HG02885 (cell line): ENCODE results near the gene TBX1.

Experiments used
- ATAC-seq: cut with Tn5 transposase; IDR thresholded peaks from one replicate; pipeline ENCODE4 v1.9.1; 2021; ENCODE audit warnings: mild to moderate bottlenecking; ENCODE audit not compliant: unreplicated experiment, poor library complexity

Gene TBX1

DNA sequence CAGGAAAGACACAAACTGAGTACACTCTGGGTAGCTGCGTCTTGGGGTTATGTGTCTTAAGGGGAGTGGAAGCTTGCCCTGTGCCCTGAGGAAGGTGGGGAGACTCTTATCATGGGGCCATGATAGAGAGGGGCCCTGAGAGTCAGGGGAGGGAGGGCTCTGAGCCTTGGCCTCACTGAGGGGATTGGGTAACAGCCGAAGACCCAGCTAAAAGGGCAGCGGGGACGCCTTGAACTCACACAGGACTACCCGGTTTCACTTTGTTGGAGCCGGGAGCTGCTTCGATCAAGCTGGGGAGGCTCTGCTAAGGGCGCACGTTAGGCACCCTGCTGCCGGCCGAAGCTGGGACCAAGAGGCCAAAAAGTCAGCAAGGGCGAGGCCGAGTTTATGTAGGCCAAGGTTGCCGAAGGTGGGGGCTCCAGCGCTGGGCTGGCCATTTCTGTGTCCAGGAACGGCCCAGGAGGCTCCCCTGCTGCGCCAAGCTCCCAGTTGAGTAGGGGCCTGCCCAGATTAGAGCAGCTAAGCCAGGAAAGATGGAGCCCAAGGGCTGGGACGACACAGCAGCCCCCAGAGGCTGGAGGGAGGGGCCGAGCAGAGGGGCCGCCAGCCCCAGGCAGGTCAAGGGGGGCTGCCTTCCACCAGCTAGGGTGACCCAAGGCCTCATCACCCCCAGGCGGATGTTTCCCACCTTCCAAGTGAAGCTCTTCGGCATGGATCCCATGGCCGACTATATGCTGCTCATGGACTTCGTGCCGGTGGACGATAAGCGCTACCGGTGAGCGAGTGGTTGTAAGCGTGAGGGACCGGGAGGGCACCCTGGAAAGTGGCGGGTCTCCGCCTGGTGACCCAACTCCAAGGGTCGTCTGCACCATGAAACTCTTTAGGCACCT, 2.2 kb downstream of the TBX1 start:
- ATAC-seq: no peak

DNA sequence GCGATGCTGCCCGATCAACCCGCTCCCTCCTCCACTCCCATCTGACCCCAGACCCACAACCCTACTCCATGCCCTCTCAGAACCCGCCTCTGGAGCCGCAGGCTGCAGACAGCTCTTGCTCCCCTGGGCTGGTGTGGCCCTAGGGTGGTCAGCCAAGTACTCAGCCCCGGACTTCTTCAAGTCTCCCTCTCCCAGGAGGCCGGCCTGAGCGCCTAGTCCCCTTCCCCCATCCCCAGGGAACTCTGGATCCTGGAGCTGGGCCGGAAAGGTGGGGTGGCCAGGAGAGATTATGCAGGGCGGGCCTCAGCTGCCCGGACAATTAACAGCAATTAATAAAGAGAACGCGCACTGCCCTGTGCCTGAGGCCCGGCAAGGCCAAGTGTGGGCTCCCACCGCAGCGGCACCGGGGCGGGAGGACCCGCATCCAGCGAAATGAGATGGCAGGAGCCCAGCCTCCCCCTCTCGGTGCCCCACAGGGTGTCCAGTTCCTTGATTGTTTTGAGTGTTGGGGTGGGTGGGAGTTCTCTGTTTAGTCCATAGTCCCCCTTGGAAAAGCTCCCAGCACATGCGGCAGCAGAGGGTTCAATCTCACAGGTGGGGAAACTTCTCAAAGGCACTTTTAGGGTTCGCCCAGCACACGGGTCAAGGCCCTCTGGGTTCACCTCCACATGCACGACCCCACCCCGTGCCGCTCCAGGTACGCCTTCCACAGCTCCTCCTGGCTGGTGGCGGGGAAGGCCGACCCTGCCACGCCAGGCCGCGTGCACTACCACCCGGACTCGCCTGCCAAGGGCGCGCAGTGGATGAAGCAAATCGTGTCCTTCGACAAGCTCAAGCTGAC, 3.1 kb downstream of the TBX1 start:
- no peak for ATAC-seq

- no peak for ATAC-seq
Observed at GRCh38 chr22:19764299-19764593, 3.7 kb downstream of the TBX1 start.

- no peak for ATAC-seq
Observed at GRCh38 chr22:19764636-19765476, 4.3 kb downstream of the TBX1 start.

DNA sequence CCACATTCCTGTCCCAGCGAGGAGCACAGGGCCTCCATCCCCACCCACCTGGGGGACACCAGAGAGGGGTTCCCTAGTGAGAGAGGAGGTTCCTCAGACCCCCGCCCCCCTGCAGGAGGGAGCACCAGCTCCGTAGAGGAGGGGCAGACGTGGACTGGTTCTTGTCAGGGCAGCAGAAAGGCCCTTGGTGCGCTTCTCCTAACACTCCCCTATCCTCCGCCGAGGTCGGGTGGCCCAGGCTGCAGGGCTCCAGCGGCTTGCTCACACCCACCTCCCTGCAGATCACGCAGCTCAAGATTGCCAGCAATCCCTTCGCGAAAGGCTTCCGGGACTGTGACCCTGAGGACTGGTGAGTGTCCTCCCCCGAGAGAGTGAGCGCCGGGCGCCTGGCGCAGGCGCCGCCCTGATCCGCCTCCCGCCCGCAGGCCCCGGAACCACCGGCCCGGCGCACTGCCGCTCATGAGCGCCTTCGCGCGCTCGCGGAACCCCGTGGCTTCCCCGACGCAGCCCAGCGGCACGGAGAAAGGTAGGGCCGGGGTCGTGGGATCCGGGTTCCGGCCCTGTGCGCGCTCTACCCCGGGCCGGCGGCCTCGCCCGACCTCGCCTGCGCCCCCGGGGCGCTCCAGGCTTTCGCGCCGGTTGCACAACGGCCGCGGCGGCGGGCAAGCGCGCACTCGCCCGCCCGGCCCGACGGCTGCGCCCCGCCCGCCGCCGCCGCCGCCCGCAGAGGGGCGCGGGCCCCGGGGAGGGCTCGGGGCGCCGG, 5.1 kb downstream of the TBX1 start:
- ATAC-seq: no peak

GRCh38 chr22:19766240-19766510, 5.6 kb downstream of the TBX1 start:
- ATAC-seq: no peak

DNA sequence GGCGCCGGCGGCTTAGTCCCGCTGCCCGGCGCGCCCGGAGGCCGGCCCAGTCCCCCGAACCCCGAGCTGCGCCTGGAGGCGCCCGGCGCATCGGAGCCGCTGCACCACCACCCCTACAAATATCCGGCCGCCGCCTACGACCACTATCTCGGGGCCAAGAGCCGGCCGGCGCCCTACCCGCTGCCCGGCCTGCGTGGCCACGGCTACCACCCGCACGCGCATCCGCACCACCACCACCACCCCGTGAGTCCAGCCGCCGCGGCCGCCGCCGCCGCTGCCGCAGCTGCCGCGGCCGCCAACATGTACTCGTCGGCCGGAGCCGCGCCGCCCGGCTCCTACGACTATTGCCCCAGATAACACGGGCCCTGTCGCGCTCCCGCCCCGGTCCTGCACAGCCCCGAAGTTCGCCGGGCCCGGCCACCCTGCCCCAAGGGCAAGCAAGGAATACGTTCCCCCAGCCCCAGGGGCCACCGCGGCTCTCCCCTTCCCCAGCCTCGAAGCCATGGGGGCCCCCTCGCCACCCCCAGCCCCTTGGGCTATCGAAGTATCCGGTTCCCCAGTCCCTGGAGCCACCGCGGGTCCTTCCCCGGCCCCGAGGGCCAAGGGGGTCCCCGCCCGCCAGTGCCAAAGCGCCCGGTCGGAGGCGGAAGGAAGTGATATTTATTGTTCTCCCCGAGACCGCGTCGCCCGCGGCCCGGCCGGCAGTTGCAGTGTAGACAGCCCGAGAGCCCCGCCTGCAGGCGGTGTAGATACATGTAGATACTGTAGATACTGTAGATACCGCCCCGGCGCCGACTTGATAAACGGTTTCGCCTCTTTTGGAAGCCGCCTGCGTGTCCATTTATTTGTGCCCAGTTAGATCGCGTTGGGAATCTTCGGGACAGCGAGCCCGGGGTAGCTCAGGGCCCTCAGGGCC, 6.2 kb downstream of the TBX1 start:
- no peak for ATAC-seq

DNA sequence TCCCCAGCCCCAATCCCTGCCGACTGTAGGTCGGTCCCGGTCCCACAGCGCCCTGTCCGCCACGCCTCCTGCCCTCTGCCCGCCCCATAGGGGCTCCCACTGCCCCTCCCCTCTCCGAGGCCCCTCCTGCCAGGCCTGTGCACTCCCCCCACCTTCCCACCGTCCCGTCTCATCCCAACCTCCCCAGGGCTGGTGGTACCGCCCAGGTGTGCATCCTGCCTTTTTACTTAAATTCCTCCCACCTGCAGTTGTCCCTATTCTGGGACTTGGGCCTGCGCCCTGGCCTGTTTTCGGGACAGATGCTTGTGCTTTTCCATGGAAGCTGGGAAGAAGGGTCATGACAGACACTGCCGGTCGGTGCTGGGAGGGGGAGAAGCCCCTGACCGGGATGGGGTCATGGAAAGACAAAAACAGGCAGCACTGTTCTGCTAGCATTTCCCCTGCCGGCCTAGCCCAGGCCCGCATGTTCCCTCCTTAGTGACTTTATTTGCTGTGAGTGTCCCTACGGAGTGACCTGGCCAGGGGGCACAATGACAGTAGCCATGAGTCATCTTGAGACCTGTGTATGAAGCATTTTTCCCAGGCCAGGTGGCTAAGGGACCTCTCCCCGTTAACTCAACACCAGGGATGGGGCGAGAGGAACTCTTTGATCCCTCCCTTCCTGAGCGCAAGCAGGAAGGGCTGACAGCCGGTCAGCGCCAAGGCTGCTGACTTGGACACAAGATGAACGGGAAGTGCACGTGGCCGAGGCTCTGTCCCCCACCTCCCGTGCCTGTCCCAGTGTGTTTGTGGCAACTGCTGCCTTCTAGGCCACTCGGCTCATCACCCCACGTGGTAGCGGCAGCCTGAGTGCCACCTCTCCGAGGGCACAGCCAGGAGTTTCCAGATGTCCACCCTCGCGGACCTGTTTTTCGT, 7.1 kb downstream of the TBX1 start:
- no peak for ATAC-seq

DNA sequence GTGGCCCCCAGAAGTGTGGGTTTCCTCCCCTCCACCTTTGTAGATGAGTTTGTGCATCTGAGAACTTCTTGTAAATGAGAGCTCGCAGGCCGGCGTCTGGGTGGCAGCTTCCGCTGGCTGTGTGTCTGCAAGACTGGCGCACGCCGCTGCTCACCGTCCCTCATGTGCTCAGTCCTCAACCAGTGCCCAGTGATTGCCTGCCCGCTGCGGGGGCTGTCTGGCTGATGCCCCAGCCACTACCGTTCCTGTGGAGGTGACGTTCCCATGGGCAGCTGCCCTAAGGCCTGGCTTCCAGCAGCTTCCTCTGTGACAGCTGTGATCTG, 8.8 kb downstream of the TBX1 start:
- no peak for ATAC-seq

DNA sequence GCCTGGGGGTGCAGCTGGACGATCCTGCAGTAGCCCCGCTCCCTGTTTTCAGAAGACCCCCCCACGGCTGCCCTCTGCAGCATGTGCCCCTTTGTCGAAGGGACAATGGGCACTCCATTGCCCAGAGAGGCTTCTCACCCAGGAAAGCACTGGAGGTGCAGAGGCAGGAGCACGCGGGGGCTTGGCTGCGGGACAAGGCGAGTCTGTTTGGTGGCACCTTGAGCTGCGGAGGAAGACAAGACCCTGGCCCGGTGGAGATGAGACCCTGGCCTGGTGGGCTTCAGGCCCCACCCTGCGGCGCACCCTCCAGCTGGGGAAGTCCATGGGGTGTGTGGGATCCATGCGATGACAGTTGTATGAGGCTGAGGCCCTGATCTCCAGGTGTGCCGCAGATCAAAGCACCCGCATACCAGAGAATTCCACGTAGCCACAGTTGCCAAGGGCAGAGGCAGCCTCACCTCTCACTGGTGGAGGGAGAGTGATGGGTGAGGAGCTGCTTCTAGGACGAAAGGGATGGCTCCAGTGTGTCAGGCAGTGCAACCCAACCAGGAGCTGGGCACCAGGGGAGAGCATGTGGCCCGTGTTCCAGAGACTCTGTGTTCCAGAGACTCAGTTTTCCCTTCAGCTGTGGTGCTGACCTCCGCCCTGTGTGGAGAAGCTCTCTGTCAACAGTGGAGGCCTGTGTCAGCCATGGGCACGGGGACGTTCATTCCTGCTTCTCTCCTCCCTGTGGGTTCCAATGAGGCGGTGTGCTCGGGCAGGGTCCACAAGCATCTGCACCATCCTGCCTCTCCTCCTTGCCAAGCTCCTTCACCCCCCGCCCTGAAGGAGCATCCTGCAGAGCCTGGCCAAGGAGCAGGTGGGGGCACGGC, 10.0 kb downstream of the TBX1 start:
- ATAC-seq: no peak

DNA sequence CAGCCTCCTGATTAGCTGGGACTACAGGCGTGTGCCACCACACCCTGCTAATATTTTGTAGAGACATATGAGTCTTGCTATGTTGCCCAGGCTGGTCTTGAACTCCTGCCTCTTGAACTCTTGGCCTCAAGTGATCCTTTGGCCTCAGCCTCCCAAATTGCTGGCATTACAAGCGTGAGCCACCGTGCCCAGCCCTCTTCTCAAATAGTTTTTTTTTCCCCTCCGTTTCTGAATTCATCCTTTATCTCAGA, 11.8 kb downstream of the TBX1 start:
- ATAC-seq: no peak

DNA sequence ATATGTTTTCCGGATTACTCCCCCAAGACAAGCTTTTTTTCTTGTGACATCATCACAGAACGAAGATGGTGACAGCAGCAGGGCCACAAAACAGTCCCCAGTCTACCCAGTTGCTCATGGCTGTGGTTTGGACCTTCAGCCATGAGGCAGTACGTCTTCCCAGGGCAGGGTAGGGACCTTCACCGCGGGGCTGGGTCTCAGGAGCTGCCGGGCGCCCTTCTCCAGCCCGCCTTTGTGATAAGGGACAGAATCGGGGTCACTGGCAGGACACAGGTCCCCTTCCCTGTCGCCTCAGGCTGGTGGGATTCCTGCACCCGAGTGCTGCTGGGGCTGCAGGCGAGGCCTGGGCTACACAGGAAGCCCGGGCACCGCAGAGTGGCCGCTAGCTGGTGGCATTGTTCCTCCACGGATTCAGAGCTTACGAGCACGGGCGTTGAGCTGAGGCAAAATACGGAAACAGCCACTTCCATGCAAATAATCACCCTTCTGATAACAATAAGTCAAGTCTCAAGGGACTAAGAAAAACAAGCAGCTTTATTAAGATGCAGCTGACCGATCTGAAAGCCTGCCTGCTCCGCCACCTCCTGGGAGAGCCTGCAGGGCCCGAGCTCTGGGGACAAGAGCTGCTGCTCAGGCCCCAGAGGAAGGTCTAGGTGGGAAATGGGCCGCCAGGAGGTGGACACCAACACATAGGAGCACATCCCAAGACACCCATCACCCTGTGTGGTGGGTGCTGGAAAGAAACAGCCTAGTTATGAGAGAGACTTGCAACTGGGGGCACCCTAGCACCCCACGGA, 12.3 kb downstream of the TBX1 start:
- peak; percentile 62 for ATAC-seq

GRCh38 chr22:19773470-19774040, 13.0 kb downstream of the TBX1 start:
- no peak for ATAC-seq

DNA sequence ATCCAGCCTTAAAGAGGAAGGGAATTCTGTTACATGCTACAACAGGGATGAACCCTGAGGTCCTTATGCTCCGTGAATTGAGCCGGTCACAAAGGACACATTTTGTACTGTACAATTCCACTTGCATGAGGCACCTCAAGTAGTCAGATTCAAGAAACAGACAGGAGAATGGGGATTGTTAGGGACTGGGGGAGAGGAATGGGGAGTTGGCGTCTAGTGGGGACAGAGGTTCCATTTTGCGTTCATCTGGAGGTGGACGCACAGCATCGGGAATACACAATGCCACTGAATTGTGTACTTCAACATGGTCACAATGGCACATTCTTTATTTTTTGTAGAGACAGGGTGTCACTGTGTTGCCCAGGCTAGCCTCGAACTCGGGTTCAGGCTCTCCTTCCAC, 14.1 kb downstream of the TBX1 start:
- no peak for ATAC-seq

GRCh38 chr22:19775496-19776325, 15.1 kb downstream of the TBX1 start:
- no peak for ATAC-seq
